HG03571 (cell line): Measurements from ENCODE around the gene LASP1NB.
"Not testable (repeated sequence)": the region's sequence is repeated elsewhere in the genome, so short reads cannot be mapped to it uniquely, and the experiment has no call there.

Experiments used
- ATAC-seq: cut with Tn5 transposase; IDR thresholded peaks from one replicate; pipeline ENCODE4 v1.9.1; 2021; ENCODE audit not compliant: unreplicated experiment

LASP1NB gene

DNA sequence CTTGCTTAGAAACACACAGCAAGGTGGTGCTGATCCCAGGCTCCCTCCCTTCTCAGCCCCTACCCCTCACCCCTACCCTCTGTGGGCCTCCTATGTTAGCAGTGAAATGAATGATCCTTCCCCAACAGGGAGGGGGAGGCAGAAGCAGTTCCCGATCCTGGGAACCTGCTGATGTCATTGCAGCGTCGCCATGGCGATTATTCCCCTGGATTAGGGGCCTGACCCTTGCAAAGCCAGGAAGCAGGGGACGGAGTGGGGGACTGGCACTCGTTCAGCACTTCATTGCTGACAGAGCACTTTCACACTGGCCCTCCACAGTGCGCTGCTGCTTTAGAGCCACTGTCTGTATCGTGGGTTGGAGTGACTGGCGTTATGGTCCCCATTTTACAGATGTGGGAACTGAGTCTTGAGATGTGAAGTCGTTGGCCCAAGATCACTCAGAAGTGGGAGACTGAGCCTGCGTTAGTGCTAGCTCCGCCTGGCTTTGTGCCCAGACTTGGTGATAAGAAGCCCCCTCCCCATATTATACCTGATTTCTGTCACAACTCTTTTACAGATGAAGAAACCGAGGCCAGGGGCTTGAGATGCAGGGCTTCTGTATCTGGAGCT is 29.0 kb upstream of the LASP1NB start:
- no peak for ATAC-seq

DNA sequence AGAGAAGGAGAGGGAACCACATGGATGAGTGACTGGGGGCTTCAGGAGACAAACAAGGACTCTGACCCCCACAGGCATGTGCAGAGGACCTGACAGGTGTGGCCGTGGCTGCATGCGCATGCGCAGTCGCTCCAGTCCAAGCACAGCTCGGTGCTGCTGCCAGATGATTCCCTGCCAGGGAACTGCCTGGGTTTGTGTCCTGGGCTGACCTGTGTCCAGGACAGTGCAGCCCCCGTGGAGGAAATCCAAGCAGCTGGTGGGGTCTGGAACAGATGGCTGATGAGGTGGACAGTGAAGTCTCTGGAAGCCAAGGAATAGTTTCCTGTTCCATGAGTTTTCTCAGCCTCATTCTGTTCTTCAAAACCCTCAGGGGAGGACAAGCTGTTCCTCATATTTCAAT is 28.2 kb upstream of the LASP1NB start:
- no peak for ATAC-seq

DNA sequence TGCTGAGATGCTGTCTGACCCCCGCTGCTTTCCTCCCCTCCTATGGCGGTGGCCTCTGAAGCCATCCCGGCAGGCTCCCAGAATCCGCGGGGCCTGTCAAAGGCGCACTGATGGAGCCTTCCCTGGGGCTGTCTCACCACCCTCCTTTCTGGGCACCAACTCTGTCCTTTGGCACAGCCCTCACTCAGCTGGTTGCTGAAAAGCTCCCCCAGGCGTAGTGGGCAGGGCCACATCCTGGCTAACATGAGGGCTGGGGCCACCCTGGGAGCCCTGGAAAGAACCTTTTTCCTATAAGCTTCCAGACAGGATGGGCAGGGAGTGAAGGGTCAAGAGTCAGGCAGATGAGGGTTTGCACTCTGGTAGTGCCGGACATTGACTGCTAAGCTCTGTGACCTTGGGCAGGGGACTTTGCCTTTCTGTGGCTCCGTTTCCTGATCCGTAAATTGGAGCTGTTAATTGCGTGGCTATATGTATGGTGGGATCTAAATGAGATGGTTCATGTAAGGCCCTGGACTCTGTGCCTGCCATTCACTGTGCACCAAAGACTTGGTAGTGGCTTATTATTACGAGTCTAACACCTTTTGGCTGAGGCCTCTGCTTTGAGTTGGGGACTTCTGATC is 27.6 kb upstream of the LASP1NB start:
- no peak for ATAC-seq

DNA sequence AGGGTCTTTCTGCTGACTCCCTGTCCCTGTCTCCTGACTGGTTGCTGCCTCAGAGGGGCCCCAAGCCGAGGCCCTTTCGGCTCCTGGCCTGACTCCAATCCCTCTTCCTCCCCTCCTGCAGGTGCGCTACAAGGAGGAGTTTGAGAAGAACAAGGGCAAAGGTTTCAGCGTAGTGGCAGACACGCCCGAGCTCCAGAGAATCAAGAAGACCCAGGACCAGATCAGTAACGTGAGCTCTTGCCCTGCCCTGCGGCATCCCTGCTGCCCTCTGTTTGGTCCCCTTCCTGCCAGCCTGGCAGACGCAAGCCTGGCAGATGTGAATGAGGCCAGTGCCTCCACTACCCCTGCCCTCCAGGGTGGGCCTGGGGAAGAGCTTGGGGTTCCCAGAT is 27.1 kb upstream of the LASP1NB start:
- no peak for ATAC-seq

DNA sequence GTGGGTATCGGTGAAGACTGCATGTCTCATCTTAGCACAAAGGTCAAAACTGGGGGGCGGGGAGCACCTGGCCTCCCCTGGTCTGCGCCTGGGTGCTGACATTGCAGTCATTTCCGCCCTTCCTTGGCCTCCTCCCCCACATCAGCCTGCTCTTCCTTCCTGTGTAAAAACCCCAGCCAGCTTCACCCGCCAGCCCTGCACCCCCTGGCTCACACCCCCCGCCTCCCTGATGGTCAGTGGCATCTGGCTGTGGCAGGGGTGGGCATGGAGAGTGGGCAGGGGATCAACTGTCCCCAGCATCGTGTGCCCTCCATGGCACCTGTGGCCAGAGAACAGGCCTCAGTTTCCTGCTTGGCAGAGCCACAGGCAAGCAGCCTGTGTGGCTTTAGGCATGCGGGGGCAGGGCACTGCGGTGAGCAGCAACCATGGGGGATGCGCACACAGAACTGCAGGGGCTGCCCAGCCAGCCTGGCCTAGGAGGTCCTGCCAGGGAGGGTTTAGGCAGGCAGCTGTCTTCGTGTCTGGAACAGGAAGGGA is 26.5 kb upstream of the LASP1NB start:
- ATAC-seq: peak; percentile 62

DNA sequence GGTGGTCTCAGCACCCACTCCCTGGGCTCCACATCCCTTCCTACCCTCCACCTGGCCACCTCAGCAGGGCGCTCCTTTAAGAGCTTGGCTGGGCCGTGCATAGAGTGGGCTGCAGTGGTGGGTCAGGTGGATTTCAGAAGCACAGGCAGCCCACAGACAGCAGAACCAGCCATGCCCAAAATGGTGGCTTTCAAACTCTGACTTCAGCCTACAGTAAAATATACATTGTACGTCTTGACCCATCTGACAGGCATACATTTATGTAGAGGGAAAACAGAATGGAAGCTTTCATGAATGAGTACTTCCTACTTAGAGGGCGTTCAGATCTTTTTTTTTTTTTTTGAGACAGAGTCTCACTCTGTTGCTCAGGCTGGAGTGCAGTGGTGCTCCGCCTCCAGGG is 26.0 kb upstream of the LASP1NB start:
- ATAC-seq: no peak

DNA sequence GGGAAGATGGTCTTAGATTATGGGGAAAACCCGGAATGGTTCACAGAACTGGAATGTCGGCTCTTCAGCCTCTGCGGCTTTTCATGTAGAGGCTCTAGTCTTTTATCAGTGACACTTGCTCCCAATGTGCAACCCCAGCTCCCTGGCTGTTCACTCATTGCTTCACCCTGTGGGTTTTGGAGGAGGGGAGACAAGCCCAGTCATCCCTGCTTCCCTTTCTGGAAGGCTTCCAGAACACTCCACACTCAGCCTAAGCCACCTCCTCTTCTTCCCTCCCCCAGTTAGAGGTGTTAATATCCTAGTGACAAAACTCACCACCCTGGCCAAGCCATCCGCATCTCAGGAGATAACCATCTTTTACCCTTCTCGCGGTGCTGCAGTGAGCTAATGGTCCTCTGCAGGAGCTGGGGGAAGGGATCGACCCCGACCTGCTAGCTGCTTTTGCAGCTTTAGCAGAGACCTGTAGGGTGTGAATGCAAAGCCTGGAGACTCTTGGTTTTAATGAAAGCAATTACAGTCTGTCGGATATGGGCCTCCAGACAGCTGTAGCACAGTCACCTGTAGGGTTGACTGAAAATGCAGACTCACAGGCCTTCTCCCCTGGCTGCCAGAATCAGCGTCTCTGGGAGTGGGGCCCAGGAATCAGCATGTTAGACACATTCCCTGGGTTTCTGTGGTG is 24.3 kb upstream of the LASP1NB start:
- ATAC-seq: no peak

DNA sequence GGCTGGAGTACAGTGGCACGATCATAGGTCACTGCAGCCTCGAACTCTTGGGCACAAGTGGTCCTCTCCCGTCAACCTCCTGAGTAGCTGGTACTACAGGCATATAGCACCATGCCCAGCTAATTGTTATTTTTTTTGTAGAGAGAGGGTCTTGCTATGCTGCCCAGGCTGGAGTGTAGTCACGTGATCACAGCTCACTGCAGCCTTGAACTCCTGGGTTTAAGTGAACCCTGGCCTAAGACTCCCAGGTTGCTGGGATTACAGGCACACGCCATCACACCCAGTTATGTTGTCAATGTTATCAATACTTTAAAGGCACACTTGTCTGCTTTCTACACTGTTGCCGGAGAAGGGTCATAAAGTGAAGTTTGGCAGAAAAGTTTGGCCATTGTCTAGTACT is 22.0 kb upstream of the LASP1NB start:
- ATAC-seq: no peak

DNA sequence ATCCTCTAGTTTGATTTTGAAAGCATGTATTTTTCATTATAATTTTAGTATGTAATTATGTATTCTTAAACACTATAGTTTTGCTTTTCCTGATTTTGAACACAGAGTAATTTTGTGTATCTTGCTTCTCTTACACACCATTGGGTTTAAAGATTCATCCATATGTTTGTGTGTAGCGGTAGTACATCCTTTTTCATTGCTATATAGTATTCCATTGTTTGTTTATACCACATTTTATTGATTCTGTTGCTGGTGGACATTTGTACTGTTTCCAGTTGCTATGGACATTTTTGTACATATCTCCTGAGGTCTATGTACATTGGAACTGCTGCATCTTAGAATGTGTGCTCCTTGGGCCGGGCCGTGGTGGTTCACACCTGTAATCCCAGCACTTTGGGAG is 20.5 kb upstream of the LASP1NB start:
- ATAC-seq: no peak

DNA sequence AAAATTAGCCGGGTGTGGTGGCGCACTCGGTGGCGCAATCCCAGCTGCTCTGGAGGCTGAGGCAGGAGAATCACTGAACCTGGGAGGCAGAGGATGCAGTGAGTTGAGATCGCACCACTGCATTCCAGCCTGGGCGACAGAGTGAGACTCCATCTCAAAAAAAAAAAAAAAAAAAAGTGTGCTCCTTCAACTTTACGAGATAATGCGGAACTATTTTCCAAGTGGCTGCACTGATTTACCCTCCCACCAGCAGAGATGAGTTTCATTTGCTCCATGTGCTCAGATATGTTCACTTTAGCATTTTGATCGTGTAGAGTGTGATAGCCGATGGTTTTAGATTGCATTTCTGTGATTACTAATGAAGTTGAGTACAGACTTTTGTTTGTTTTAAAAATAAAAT is 20.0 kb upstream of the LASP1NB start:
- no peak for ATAC-seq

DNA sequence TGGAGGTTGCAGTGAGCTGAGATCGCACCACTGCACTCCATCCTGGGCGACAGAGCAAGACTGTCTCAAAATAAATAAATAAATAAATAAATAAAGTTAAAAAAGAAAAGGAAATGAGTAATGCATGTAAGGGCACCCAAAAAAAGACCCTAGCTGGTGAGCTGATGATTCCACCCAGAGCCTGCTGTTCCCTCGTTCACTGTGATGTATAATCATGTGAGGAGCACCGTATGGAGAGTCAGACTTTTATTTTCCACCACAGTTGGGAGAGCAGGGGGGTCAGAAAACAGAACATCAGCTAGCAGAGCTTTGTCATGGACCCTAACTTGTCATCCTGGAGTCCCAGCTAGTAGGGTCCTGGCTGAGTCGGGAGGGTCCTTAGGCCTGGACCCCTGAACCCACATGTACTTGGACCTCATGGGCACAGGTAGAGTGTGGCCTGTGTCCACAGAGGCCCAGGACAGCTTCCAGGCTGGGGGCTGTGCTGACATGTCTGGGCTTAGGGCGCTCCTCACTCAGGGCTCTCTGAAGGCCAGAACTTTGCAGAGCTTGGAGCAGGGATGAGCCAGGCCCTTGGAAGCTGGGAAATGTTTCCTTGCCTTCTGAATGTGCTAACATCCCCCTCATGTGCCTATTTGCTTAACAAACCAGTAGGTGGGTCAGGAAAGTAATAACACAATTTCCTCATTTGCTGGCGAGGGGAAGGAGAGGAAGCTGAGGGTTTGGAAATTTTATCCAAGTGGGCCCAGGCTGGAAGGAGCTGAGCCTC is 18.8 kb upstream of the LASP1NB start:
- ATAC-seq: no peak

DNA sequence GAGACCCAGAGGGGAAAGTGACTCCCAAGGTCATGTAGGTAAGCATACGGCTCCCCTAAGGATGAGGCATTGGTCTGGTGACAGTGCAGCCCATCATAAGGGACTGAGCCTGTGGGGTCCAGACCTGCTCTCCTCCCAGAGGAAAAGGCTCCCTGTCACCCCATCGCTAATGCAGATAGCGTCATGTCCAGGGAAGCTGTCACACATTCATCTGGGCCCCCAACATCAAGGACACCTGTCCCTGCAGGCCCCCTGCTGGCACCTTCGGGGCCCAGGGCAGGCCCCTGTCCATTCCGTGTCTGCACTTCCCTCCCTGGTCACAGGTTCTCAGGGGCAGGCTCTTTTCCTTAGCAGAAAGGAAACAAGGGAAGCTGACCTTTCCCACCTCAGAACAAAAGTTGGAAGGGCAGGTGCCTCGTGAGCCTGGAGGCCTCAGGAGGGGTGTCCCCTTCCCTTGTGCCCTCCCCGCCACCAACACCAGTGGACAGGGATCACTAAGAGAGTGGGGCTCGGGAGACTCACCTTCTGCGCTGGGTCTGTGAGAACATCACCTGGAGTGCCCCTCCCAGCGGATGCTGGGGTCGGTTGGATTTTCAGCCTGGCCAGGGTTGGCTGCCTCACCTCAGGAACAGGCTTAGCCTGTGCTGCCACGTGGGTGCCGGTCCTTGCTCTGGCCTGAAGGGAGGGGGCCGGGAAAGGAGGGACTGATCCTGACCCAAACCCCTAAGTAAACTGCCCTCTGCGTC is 17.3 kb upstream of the LASP1NB start:
- ATAC-seq: no peak

DNA sequence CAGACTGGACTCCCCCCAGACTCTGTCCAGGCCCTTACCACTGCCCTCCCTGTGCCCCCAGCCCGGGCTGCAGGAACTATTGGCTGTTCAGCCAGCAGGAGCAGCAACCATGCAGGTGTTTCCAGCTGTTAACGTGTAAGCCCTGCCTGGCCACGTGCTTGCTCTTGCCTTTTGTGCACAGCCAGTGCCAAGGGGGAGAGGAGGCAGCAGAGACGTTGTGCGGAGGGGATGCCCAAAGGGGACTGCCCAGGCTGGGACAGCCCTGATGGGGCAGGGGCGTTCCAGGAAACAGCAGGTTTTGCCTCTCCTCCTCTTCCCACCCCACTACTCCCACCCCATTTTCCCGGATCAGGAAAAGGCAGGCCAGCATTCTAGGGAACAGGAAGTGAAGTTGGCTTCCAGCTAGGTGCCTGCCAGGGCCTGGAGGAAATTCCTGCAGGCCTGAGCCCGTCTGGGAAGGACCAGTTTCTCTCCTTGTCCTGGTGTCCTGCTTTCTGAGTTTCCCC is 16.7 kb upstream of the LASP1NB start:
- no peak for ATAC-seq

DNA sequence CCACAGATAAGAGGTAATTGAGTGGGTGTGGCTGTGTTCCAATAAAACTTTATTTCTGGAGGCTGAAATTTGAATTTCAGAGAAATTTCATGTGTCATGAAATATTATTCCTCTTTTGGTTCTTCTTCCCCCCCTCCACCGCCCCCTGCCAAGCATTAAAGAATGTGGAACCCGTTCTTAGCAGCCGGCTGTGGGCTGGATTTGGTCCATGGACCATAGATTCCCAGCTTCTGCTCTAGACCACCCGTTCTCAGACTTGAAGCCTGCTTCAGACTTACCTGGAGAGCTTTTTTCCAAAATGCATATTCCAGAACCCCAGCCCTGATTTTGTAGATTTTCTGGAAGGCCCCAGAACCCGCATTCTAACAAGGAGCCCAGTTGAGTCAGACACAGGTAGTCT is 15.1 kb upstream of the LASP1NB start:
- ATAC-seq: no peak

DNA sequence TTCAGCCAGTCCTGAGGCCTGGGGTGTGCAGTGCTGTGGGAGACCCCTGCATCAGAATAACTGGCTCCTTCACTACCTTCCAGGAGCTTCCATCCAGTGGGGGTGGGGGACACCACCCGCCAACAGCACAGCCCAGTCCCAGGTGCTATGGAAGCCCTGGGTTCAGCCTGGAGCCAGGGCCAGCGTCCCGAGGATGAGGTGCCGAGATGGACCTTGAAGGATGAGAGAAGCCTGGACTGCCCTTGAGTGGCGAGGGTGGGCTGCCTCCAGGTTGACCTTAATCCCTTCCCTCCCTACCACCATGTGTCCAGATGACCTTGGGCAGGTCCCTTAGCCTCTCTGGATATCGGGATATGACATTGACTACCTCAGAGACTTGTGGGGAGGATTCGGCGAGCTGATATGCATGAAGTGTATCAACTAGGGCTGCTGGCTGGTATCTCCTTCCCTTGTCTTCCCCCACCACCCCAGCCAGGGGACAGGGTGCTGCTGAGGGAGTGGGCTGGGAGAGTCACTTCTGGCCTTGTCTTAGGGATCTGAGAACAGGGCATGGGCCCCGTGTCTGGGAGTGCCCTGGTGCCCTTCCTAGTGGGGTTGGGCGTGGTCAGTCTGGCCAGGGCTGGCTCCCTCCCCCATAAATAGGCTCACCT is 14.2 kb upstream of the LASP1NB start:
- ATAC-seq: no peak

DNA sequence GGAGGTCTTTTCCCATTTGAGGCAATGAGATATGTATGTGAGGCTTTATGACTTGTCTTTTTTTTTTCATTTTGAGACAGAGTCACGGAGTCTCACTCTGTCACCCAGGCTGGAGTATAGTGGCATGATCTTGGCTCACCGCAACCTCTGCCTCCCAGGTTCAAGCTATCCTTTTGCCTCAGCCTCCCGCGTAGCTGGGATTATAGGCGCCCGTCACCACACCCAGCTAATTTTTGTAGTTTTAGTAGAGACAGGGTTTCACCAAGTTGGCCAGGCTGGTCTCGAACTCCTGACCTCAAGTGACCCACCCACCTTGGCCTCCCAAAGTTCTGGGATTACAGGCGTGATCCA is 13.7 kb upstream of the LASP1NB start:
- ATAC-seq: not testable (repeated sequence)

DNA sequence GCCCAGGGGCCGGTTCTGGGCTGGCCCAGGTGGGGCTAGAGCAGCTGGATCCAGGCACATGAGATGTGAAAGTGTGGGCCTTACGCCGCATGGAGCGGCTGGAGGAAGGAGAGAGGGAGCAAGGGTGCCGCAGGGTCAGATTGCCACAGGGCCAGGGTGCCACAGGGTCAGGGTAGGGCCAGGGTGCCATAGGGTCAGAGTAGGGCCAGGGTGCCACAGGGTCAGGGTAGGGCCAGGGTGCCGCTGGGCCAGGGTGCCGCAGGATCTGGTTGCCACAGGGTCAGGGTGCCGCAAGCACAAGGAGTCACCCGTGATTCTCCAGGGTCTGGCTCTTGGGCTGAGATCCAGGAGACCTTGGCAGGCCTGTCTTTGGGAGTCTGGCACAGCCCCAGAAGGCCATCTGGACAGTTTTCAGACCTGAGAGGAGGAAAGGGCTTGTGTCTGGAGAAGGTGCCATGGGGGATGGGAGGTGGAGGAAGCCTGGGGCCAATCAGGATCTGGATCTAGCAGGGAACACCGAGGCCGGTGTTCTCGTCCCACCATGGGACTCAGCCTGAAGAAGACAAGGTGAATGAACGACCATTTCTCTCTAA is 13.1 kb upstream of the LASP1NB start:
- no peak for ATAC-seq

DNA sequence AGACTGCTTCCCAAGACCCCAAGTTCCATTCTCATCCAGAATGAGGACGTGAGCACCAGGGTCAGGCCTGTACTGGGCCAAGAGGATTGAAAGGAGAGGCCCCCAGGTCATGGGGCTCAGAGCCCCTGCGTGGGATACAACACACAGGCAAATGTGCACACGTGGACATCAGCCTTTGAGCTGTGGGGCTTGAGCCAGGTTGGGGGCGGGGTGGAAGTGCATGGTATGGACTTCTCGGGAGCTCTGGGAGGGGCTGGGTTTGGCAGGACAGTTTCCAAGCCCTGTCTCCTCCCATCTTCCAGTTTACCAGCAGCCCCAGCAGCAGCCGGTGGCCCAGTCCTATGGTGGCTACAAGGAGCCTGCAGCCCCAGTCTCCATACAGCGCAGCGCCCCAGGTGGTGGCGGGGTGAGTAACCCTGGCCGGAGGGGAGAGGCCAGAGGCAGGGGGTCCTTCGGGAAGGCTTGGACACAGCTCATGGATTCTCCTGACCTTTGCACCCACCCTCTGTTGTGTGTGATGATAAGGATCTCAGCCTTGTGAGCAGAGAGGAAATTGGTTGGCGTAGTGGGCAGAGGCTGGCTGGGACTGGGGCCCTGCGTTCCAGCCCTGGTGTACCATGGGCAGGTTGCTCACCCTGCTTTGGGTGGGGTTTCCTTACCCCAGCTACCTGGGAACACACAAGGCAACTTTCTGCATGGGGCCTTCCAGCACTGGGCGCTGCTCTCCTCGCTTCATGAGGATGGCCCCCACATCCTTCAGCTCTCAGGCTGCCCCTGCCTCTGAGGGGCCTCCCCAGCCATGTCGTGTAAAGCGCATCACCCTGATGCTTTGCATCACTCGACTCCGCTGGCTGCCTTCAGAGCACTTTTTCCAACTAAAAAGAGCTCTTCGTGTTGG is 10.4 kb upstream of the LASP1NB start:
- ATAC-seq: no peak

DNA sequence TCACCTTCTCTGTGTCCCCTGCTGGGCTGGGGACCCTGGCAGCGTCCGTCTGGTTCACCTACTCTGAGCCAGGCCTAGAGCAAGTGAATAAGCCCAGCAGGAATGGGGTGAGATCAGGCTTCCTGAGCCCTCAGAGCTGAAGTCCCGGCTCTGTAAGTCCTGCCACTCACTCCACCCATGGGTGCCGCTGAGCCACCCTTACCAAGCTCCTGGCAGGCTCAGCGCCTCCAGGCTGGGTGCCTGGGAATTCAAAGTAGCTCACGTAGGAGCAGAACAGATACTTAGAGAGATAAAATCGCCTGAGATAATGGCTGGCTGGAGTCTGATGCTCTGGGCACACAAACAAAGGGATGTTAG is 9.8 kb upstream of the LASP1NB start:
- no peak for ATAC-seq
